A549 (cell line): ENCODE measurements around the gene CHST13. TPM values are rescaled to one million over a fixed set of nuclear protein-coding genes. Genes with fewer than 3 reads are reported as not detected.

ENCODE experiments used
- ATAC-seq, 2 experiments: fragments of 200-7000 bp in 1 of 2; fragments of >200 bp in 1 of 2; cut with Nextera tagmentation in 1 of 2; cut with Tn5 transposase in 1 of 2; 3 replicates each; pipeline versions ENCODE4 v1.8.0 to v1.9.1; 2018 to 2020; ENCODE audit warnings: mild to moderate bottlenecking in 1 of 2, moderate library complexity in 1 of 2
- CTCF ChIA-PET: fragments of 300-600 bp; sonication (Branson Sonifier 250); formaldehyde crosslinking; extraction: SDS; loops from one replicate; lab custom pipeline; 2021; ENCODE audit warnings: antibody characterized with exemption, inconsistent platforms; lab: Yijun Ruan, JAX
- POLR2A ChIA-PET: fragments of 350-600 bp; formaldehyde crosslinking; extraction: SDS; loops from one replicate; lab custom pipeline; 2021; ENCODE audit warnings: antibody characterized with exemption, inconsistent platforms; lab: Yijun Ruan, JAX
- DNase-seq, 2 experiments: peaks; one replicate each; pipeline versions ENCODE4 v3.0.0 to v3.0.0-alpha.2; 2011 to 2016; ENCODE audit warnings: low read depth in 1 of 2, low spot score in 1 of 2
- FAIRE-seq: peaks from 2 replicates; lab custom pipeline; 2011; peaks lifted over from hg19 to GRCh38; lab: Jason Lieb, UNC
- H3K27ac ChIP-seq, 2 experiments: fragments of >200 bp; sonication (Bioruptor Twin); formaldehyde crosslinking; 3 replicates each; pipeline ENCODE4 v1.5.1; 2016 to 2017
- H3K4me1 ChIP-seq: fragments of >200 bp; sonication (Bioruptor Twin); formaldehyde crosslinking; 3 replicates; pipeline ENCODE4 v1.6.1; 2016
- H3K4me2 ChIP-seq: fragments of >200 bp; sonication (Bioruptor Twin); formaldehyde crosslinking; 3 replicates; pipeline ENCODE4 v1.6.1; 2016
- H3K4me3 ChIP-seq: fragments of >200 bp; sonication (Bioruptor Twin); formaldehyde crosslinking; 3 replicates; pipeline ENCODE4 v1.5.1; 2016
- H3K9me3 ChIP-seq: fragments of >200 bp; sonication (Bioruptor Twin); formaldehyde crosslinking; 3 replicates; pipeline ENCODE4 v1.6.1; 2016
- CTCF ChIP-seq: fragments of >200 bp; sonication (Bioruptor Twin); formaldehyde crosslinking; IDR thresholded peaks from 3 replicates; pipeline ENCODE4 v1.5.1; 2016
- ESRRA ChIP-seq: fragments of 150-350 bp; IDR thresholded peaks from 2 replicates; pipeline ENCODE4 v1.6.1; 2014; ENCODE audit warnings: mild to moderate bottlenecking, low read length, borderline replicate concordance
- FOSB ChIP-seq: fragments of 250-450 bp; sonication (Bioruptor Pico); IDR thresholded peaks from 2 replicates; pipeline ENCODE4 v1.5.0; 2020; ENCODE audit warnings: mild to moderate bottlenecking, moderate library complexity
- HDAC2 ChIP-seq: fragments of 200-600 bp; sonication (generic); IDR thresholded peaks from 2 replicates; pipeline ENCODE4 v1.6.1; 2016
- HOXB13 ChIP-seq: fragments of 250-450 bp; sonication (Bioruptor Pico); IDR thresholded peaks from 2 replicates; pipeline ENCODE4 v1.5.0; 2020; ENCODE audit warnings: low read depth, mild to moderate bottlenecking, moderate library complexity
- KDM5A ChIP-seq: fragments of 200-600 bp; sonication (generic); IDR thresholded peaks from 2 replicates; pipeline ENCODE4 v1.6.1; 2016; ENCODE audit warnings: antibody characterized with exemption, mild to moderate bottlenecking
- MAFK ChIP-seq: fragments of 450-650 bp; IDR thresholded peaks from 2 replicates; pipeline ENCODE4 v1.6.1; 2014; ENCODE audit not compliant: partially characterized antibody
- NFE2L2 ChIP-seq: fragments of 150-350 bp; conservative IDR thresholded peaks from 2 replicates; pipeline ENCODE4 v1.6.1; 2014; ENCODE audit warnings: low read length
- PHF8 ChIP-seq: fragments of 200-600 bp; sonication (generic); IDR thresholded peaks from 2 replicates; pipeline ENCODE4 v1.6.1; 2016; ENCODE audit warnings: low read depth, mild to moderate bottlenecking, antibody characterized with exemption, moderate library complexity, borderline replicate concordance
- REST ChIP-seq: fragments of 200-600 bp; sonication (generic); IDR thresholded peaks from 2 replicates; pipeline ENCODE4 v1.6.1; 2016; ENCODE audit warnings: antibody characterized with exemption, mild to moderate bottlenecking, moderate library complexity
- ZSCAN20 ChIP-seq: fragments of 250-450 bp; sonication (Bioruptor Pico); IDR thresholded peaks from 2 replicates; pipeline ENCODE4 v1.8.0; 2022; ENCODE audit warnings: mild to moderate bottlenecking, moderate library complexity
- WGBS: methylation state at CpG from one replicate; pipeline ENCODE4 v1.1.6; 2017; ENCODE audit errors: missing lambda C conversion rate; 5-methylcytosine and 5-hydroxymethylcytosine counted together
- polyA minus RNA-seq: library from RNA; depleted of rRNA, polyadenylated mRNA; stranded (reverse); fragments of >200 nt; gene quantifications from 2 replicates; pipeline ENCODE4 v1.2.3, GENCODE V29; 2011; rRNA and poly(A)+ RNA removed
- polyA plus RNA-seq, 4 experiments: library from polyadenylated mRNA; depleted of rRNA in 3 of 4; stranded (reverse); fragments of >200 nt; fragmentation: RNase III in 1 of 4; extraction: RNeasy Plus Mini Kit Qiagen cat#74134 plus additional on column Dnase treatment in 1 of 4; gene quantifications; 2 replicates in 3 of 4; 3 replicates in 1 of 4; pipeline ENCODE4 v1.2.3, GENCODE V29; 2011 to 2017

CHST13 gene
- polyA plus RNA-seq (2011; rRNA removed) = 0.26 and 0.30 TPM in 2 replicates
- 1.1 and 1.7 TPM in 2 replicates for polyA plus RNA-seq (2012; cell fraction: cytosol; rRNA removed)
- 1.4 and 2.9 TPM in 2 replicates for polyA plus RNA-seq (2012; cell fraction: nucleus; rRNA removed)
- 0.49 to 0.59 TPM (median 0.52 TPM) in 3 replicates for polyA plus RNA-seq (2017; fragmentation: RNase III; extraction: RNeasy Plus Mini Kit Qiagen cat#74134 plus additional on column Dnase treatment)
- polyA minus RNA-seq = 0.25 TPM in 1 of 2 replicates, not detected in the other

GRCh38 chr3:126523745-126524428, at the start of gene CHST13:
Gene CHST13 (plus strand): TSS chr3:126524155. CDS start chr3:126524333, 178 bp downstream.
- TF ChIP-seq MAFK (no peak), ZSCAN20 (CRISPR knock-in tag) (no peak), HDAC2 (no peak), REST (no peak), NFE2L2 (no peak), CTCF (no peak; the same call in 2 of the 3 replicates), KDM5A (no peak), HOXB13 (CRISPR knock-in tag) (no peak), ESRRA (no peak), FOSB (CRISPR knock-in tag) (no peak)
- H3K9me3 ChIP-seq = no peaks in the 10 kb centered on the region
- ATAC-seq (peak; percentile 73 to 86), FAIRE-seq (no peak), DNase-seq (peak; percentile 35 to 51)
- H3K27ac ChIP-seq = peak within 1 kb of the TSS; percentile 71 to 85
- H3K4me1 ChIP-seq = peaks cover 14% of the 10 kb centered on the region
- H3K4me2 ChIP-seq = peak within 1 kb of the TSS; percentile 92
- POLR2A ChIA-PET = no interaction called here
- no CpG with 5 or more reads among the region's 56 CpGs for WGBS
- peak within 1 kb of the TSS; percentile 57 for H3K4me3 ChIP-seq
- CTCF ChIA-PET = interaction anchor here (1.3 to 2.9 kb wide), 11 partner anchors 11 to 1024 kb away, joined by 3 to 21 read pairs (median 6); no protein-coding TSS in a partner anchor

GRCh38 chr3:126474498-126475412, 49.2 kb upstream of the CHST13 start:
- ChIA-PET CTCF (interaction anchor here (0.8 to 1.7 kb wide), 3 partner anchors 13 to 1072 kb away, joined by 3 to 4 read pairs (median 4); no protein-coding TSS in a partner anchor), POLR2A (interaction anchor here (1.0 to 1.6 kb wide), 2 partner anchors 14 to 230 kb away, joined by 3 to 7 read pairs; partner anchors contain the start of gene CHCHD6)
- TF ChIP-seq PHF8 (0 out of 2 replicates have a peak, but pooled peaks have one; percentile 6), ZSCAN20 (CRISPR knock-in tag) (no peak)
- peak overlapping the region; percentile 99 to 100 for H3K27ac ChIP-seq
- peak overlapping the region; percentile 95 for H3K4me2 ChIP-seq
- H3K9me3 ChIP-seq = no peaks in the 10 kb centered on the region
- DNase-seq (peak; percentile 35 to 57), FAIRE-seq (no peak), ATAC-seq (peak; percentile 42 to 57)
- H3K4me1 ChIP-seq = peaks cover 29% of the 10 kb centered on the region
- H3K4me3 ChIP-seq = peak overlapping the region; percentile 90
- WGBS = 64% methylated on average over 10 of the region's 72 CpGs
